GM12878 (cell line): Measurements from ENCODE around the gene GALK2. TPM values are rescaled to one million over a fixed set of nuclear protein-coding genes. Genes with fewer than 3 reads are reported as not detected.
"Not testable (repeated sequence)": the region's sequence is repeated elsewhere in the genome, so short reads cannot be mapped to it uniquely, and the experiment has no call there.

Source experiments
- ATAC-seq: fragments of 200-7000 bp; cut with Tn5 transposase; 3 replicates; pipeline ENCODE4 v1.9.1; 2020; ENCODE audit warnings: mild to moderate bottlenecking, moderate library complexity
- BruUV-seq: library from RNA; stranded (reverse); fragments of 400-500 nt; replicated peaks from 2 replicates; lab custom pipeline; 2021; lab: Mats Ljungman, UMichigan
- CTCF ChIA-PET: fragments of 300-600 bp; sonication (Branson Sonifier 250); formaldehyde crosslinking; extraction: SDS; loops from one replicate; lab custom pipeline; 2021; ENCODE audit warnings: inconsistent platforms; lab: Yijun Ruan, JAX
- POLR2A ChIA-PET: fragments of 350-600 bp; formaldehyde crosslinking; extraction: SDS; loops from one replicate; lab custom pipeline; 2021; ENCODE audit warnings: inconsistent platforms; lab: Charles Lee
- RAD21 ChIA-PET: fragments of 300-600 bp; sonication (Branson Sonifier 250); formaldehyde crosslinking; loops from one replicate; lab custom pipeline; 2023; ENCODE audit warnings: antibody characterized with exemption; ENCODE audit not compliant: unreplicated experiment; lab: Charles Lee
- SMC1A ChIA-PET: fragments of 300-600 bp; sonication (Branson Sonifier 250); formaldehyde crosslinking; loops from one replicate; lab custom pipeline; 2023; ENCODE audit not compliant: unreplicated experiment, uncharacterized antibody; lab: Charles Lee
- DNase-seq: peaks from one replicate; pipeline ENCODE4 v3.0.0-alpha.2; 2011; ENCODE audit warnings: low read depth, low spot score
- FAIRE-seq: peaks from 3 replicates; lab custom pipeline; 2011; peaks lifted over from hg19 to GRCh38; lab: Jason Lieb, UNC
- H2AFZ ChIP-seq: 2 replicates; pipeline ENCODE4 v1.6.0; 2011; ENCODE audit warnings: low read depth, low read length, control low read depth; ENCODE audit not compliant: control insufficient read depth
- H3K27ac ChIP-seq: 2 replicates; pipeline ENCODE4 v1.5.1; 2011; ENCODE audit warnings: control low read depth; ENCODE audit not compliant: control insufficient read depth, insufficient read depth
- H3K27me3 ChIP-seq, 2 experiments: replicated peaks in 1 of 2; 2 replicates each; pipeline versions ENCODE4 v1.6.0 to v1.6.1; 2011; ENCODE audit warnings: low read length in 1 of 2; ENCODE audit not compliant: control insufficient read depth in 2 of 2, insufficient read depth in 2 of 2
- H3K36me3 ChIP-seq, 2 experiments: 2 replicates each; pipeline ENCODE4 v1.5.1; 2011; ENCODE audit warnings: low read length in 1 of 2; ENCODE audit not compliant: control insufficient read depth in 2 of 2, insufficient read depth in 2 of 2
- H3K4me1 ChIP-seq: 2 replicates; pipeline ENCODE4 v1.6.1; 2011; ENCODE audit warnings: mild to moderate bottlenecking, low read length, moderate library complexity, mixed read lengths; ENCODE audit not compliant: control insufficient read depth, insufficient read depth
- H3K4me2 ChIP-seq: 2 replicates; pipeline ENCODE4 v1.6.0; 2011; ENCODE audit warnings: control low read depth; ENCODE audit not compliant: control insufficient read depth, insufficient read depth
- H3K4me3 ChIP-seq: fragments of 200-600 bp; sonication (generic); 2 replicates; pipeline ENCODE4 v1.5.1; 2016
- H3K79me2 ChIP-seq: 2 replicates; pipeline ENCODE4 v1.6.0; 2011; ENCODE audit warnings: low read length; ENCODE audit not compliant: control insufficient read depth, insufficient read depth
- H3K9ac ChIP-seq: 2 replicates; pipeline ENCODE4 v1.8.0; 2011; ENCODE audit warnings: low read length, control low read depth, mixed read lengths; ENCODE audit not compliant: control insufficient read depth, insufficient read depth
- H3K9me3 ChIP-seq: replicated peaks from 3 replicates; pipeline ENCODE4 v1.5.1; 2011; ENCODE audit warnings: mild to moderate bottlenecking, low read length; ENCODE audit not compliant: control insufficient read depth, insufficient read depth
- H4K20me1 ChIP-seq: 2 replicates; pipeline ENCODE4 v1.6.0; 2011; ENCODE audit not compliant: control insufficient read depth, insufficient read depth
- CBX5 ChIP-seq: sonication (generic); IDR thresholded peaks from 2 replicates; pipeline ENCODE4 v1.6.1; 2016; ENCODE audit warnings: low read depth, moderate library complexity, mild to moderate bottlenecking, inconsistent platforms
- FOS ChIP-seq: IDR thresholded peaks from 3 replicates; pipeline ENCODE4 v1.6.1; 2011; ENCODE audit warnings: borderline replicate concordance; ENCODE audit not compliant: insufficient read length; ENCODE audit errors: extremely low read depth
- NR2C2 ChIP-seq: IDR thresholded peaks from 2 replicates; pipeline ENCODE4 v1.6.1; 2011; ENCODE audit warnings: borderline replicate concordance, low read depth; ENCODE audit not compliant: control insufficient read depth, insufficient read length
- PAX8 ChIP-seq: fragments of 450-650 bp; IDR thresholded peaks from 2 replicates; pipeline ENCODE4 v1.6.1; 2017; ENCODE audit warnings: mild to moderate bottlenecking, moderate library complexity
- SIN3A ChIP-seq: IDR thresholded peaks from 2 replicates; pipeline ENCODE4 v1.6.1; 2012; ENCODE audit warnings: low read depth, low read length, improper control_type of control experiment
- SUZ12 ChIP-seq: fragments of 200-600 bp; sonication (generic); IDR thresholded peaks from one replicate; pipeline ENCODE4 v1.6.1; 2018; ENCODE audit warnings: antibody characterized with exemption, mild to moderate bottlenecking; ENCODE audit not compliant: unreplicated experiment
- WGBS: methylation state at CpG from one replicate; pipeline ENCODE4 v1.1.6; 2016; ENCODE audit warnings: low lambda C conversion rate; ENCODE audit not compliant: insufficient replicate concordance, insufficient coverage; ENCODE audit errors: missing lambda C conversion rate; 5-methylcytosine and 5-hydroxymethylcytosine counted together
- in situ Hi-C: fragments of 300-500 bp; cut with MboI; formaldehyde crosslinking; loops from 9 replicates; pipeline ENCODE4 v1.14.3; 2018; ENCODE audit warnings: mixed read lengths
- intact Hi-C: fragments of 100-400 bp; cut with micrococcal nuclease; formaldehyde crosslinking; loops from one replicate; pipeline ENCODE4 v1.14.2; 2022; ENCODE audit not compliant: unreplicated experiment
- polyA plus RNA-seq, 11 experiments: library from polyadenylated mRNA; depleted of rRNA in 4 of 11; unstranded in 6 of 11; stranded (reverse) in 5 of 11; fragments of >200 nt; fragmentation: Nextera tagmentation in 4 of 11; fragmentation: Illumina TruSeq in 1 of 11; extraction: Ambion mirVana in 4 of 11; extraction: Trizol in 1 of 11; gene quantifications; 1 replicate in 1 of 11; 2 replicates in 10 of 11; pipeline versions ENCODE4 v1.2.1 to v1.2.3, GENCODE V29; 2011 to 2016; ENCODE audit warnings: inconsistent platforms in 2 of 11, missing spikeins in 2 of 11, low read depth in 1 of 11
- total RNA-seq, 4 experiments: library from RNA; depleted of rRNA in 3 of 4; stranded (reverse); fragments of >200 nt in 3 of 4; fragmentation: Illumina TruSeq in 1 of 4; extraction: Trizol in 1 of 4; gene quantifications; 2 replicates each; pipeline versions ENCODE4 v1.2.1 to v1.2.3, GENCODE V29; 2013 to 2021
- TF ChIP-seq, protein P1 (sequence below): fragments of 450-650 bp; formaldehyde crosslinking; IDR thresholded peaks from 2 replicates; pipeline ENCODE4 v1.4.0; 2020; ENCODE audit warnings: mild to moderate bottlenecking, moderate library complexity
- TF ChIP-seq, protein P2 (sequence below): fragments of 450-650 bp; IDR thresholded peaks from 2 replicates; pipeline ENCODE4 v1.6.1; 2016; ENCODE audit warnings: mild to moderate bottlenecking, moderate library complexity, borderline replicate concordance

Gene GALK2
- total and polyA plus RNA-seq, 10 of the 15 experiments (the other 5 are each of a cell fraction or from before 2014, with no cell fraction given): 11.9 to 26.7 (median 15.4) TPM

DNA sequence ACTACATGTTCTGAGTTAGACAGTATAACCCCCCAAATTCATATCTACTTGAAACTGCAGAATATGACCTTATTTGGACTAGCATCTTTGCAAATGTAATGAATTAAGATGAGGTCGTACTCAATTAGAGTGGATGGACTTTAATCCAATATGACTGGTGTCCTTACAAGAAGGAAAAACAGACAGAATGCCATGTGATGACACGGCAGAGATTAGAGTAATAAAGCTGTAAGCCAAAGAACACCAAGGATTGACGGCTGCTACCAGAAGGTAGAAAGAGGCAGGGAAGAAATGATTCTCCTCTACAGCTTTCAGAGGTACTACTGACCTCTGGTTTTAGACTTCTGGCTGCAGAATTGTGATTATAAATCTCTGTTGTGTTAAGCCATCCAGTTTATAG, 30.3 kb downstream of the GALK2 start:
- intact Hi-C loops (no loop called here), in situ Hi-C loops (no loop called here)
- Histone ChIP-seq H2AFZ (no peak overlapping the region), H3K27ac (no peak overlapping the region), H4K20me1 (no peaks in the 10 kb centered on the region), H3K4me2 (no peak overlapping the region), H3K9me3 (no peaks in the 10 kb centered on the region), H3K27me3 (no peaks in the 10 kb centered on the region), H3K9ac (no peak overlapping the region), H3K36me3 (no peaks in the 10 kb centered on the region), H3K4me3 (no peak overlapping the region), H3K79me2 (no peaks in the 10 kb centered on the region), H3K4me1 (no peaks in the 10 kb centered on the region)
- no TSS peak for BruUV-seq
- ChIA-PET RAD21 (interaction anchor here (0.5 kb wide), 1 partner anchor 1630 kb away, joined by 3 read pairs; no protein-coding TSS in a partner anchor), CTCF (interaction anchor here (1.0 kb wide), 1 partner anchor 8 kb away, joined by 3 read pairs; no protein-coding TSS in a partner anchor), SMC1A (no interaction called here), POLR2A (no interaction called here)
- 93% methylated on average over 3 of the region's 3 CpGs for WGBS
- ATAC-seq: no peak; the same call in 2 of the 3 replicates
- FAIRE-seq: peak; percentile 38
- no peak for DNase-seq
- TF ChIP-seq NR2C2 (no peak), SUZ12 (no peak), SIN3A (no peak), PAX8 (no peak), FOS (no peak), CBX5 (no peak)
- TF ChIP-seq, protein P1, sequence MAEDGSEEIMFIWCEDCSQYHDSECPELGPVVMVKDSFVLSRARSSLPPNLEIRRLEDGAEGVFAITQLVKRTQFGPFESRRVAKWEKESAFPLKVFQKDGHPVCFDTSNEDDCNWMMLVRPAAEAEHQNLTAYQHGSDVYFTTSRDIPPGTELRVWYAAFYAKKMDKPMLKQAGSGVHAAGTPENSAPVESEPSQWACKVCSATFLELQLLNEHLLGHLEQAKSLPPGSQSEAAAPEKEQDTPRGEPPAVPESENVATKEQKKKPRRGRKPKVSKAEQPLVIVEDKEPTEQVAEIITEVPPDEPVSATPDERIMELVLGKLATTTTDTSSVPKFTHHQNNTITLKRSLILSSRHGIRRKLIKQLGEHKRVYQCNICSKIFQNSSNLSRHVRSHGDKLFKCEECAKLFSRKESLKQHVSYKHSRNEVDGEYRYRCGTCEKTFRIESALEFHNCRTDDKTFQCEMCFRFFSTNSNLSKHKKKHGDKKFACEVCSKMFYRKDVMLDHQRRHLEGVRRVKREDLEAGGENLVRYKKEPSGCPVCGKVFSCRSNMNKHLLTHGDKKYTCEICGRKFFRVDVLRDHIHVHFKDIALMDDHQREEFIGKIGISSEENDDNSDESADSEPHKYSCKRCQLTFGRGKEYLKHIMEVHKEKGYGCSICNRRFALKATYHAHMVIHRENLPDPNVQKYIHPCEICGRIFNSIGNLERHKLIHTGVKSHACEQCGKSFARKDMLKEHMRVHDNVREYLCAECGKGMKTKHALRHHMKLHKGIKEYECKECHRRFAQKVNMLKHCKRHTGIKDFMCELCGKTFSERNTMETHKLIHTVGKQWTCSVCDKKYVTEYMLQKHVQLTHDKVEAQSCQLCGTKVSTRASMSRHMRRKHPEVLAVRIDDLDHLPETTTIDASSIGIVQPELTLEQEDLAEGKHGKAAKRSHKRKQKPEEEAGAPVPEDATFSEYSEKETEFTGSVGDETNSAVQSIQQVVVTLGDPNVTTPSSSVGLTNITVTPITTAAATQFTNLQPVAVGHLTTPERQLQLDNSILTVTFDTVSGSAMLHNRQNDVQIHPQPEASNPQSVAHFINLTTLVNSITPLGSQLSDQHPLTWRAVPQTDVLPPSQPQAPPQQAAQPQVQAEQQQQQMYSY (CRISPR knock-in tag): no peak
- TF ChIP-seq, protein P2, sequence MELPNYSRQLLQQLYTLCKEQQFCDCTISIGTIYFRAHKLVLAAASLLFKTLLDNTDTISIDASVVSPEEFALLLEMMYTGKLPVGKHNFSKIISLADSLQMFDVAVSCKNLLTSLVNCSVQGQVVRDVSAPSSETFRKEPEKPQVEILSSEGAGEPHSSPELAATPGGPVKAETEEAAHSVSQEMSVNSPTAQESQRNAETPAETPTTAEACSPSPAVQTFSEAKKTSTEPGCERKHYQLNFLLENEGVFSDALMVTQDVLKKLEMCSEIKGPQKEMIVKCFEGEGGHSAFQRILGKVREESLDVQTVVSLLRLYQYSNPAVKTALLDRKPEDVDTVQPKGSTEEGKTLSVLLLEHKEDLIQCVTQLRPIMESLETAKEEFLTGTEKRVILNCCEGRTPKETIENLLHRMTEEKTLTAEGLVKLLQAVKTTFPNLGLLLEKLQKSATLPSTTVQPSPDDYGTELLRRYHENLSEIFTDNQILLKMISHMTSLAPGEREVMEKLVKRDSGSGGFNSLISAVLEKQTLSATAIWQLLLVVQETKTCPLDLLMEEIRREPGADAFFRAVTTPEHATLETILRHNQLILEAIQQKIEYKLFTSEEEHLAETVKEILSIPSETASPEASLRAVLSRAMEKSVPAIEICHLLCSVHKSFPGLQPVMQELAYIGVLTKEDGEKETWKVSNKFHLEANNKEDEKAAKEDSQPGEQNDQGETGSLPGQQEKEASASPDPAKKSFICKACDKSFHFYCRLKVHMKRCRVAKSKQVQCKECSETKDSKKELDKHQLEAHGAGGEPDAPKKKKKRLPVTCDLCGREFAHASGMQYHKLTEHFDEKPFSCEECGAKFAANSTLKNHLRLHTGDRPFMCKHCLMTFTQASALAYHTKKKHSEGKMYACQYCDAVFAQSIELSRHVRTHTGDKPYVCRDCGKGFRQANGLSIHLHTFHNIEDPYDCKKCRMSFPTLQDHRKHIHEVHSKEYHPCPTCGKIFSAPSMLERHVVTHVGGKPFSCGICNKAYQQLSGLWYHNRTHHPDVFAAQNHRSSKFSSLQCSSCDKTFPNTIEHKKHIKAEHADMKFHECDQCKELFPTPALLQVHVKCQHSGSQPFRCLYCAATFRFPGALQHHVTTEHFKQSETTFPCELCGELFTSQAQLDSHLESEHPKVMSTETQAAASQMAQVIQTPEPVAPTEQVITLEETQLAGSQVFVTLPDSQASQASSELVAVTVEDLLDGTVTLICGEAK: no peak
- TF ChIP-seq, all 136 proteins: peak for 0

DNA sequence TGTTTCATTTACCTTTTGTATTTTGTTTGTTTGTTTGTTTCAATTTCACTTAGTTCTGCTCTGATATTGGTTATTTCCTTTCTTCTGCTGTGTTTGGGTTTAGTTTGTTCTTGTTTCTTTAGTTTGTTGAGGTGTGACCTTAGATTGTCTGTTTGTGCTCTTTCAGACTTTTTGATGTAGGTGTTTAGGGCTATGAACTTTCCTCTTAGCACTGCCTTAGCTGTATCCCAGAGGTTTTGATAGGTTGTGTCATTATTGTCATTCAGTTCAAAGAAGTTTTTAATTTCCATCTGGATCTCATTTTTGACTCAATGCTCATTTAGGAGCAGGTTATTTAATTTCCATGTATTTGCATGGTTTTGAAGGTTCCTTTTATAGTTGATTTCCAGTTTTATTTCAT, 38.1 kb downstream of the GALK2 start:
- POLR2A ChIA-PET, H2AFZ ChIP-seq, H3K9me3 ChIP-seq, H3K9ac ChIP-seq, RAD21 ChIA-PET, ATAC-seq, intact Hi-C loops, H3K36me3 ChIP-seq, H3K27ac ChIP-seq, FAIRE-seq, H3K4me2 ChIP-seq, BruUV-seq, H3K79me2 ChIP-seq, DNase-seq, SMC1A ChIA-PET, H4K20me1 ChIP-seq, CTCF ChIA-PET, H3K4me1 ChIP-seq, H3K27me3 ChIP-seq, in situ Hi-C loops: not testable (repeated sequence)
- peak overlapping the region; percentile 25; the same call in 1 of the 2 replicates for H3K4me3 ChIP-seq
